HG02763 (cell line): ENCODE data around the gene TMEM123.
A peak's percentile ranks its signal among the peaks of the same experiment; 100 is the strongest.

Experiments
- ATAC-seq: cut with Tn5 transposase; IDR thresholded peaks from one replicate; pipeline ENCODE4 v1.9.1; 2021; ENCODE audit warnings: mild to moderate bottlenecking, moderate library complexity; ENCODE audit not compliant: unreplicated experiment

TMEM123 gene, protein sequence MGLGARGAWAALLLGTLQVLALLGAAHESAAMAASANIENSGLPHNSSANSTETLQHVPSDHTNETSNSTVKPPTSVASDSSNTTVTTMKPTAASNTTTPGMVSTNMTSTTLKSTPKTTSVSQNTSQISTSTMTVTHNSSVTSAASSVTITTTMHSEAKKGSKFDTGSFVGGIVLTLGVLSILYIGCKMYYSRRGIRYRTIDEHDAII

GRCh38 chr11:102452461-102453301, at the start of gene TMEM123:
Gene TMEM123 (minus strand): TSS chr11:102452765. CDS start chr11:102452623, 142 bp downstream.
- ATAC-seq, result peak; percentile 66

- no peak for ATAC-seq
Measured at GRCh38 chr11:102500829-102501228, 48.3 kb upstream of the TMEM123 start.

- ATAC-seq, result no peak
Measured at GRCh38 chr11:102499931-102500330, 47.4 kb upstream of the TMEM123 start.

- no peak for ATAC-seq
Measured at GRCh38 chr11:102499151-102499550, 46.6 kb upstream of the TMEM123 start.

DNA sequence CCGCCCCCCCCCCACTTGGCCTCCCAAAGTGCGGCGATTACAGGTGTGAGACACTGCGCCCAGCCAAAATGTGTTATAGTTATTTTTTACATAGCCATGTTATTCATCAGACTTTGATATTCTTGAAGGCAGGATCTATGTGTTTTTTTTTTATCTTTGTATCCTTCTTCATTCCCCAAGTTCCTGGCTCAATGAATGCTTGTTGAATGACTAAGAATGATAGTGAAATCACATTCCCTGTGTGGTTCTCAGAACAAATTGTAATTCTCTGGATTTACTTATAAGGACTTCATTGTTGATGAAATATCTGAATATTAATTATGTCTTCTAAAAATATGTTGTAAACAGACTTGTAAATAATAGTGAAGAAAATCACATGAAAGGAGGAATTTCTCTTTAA, 44.5 kb upstream of the TMEM123 start:
- ATAC-seq, result no peak

- ATAC-seq, result peak; percentile 80
Measured at GRCh38 chr11:102495161-102496042, 42.8 kb upstream of the TMEM123 start.

DNA sequence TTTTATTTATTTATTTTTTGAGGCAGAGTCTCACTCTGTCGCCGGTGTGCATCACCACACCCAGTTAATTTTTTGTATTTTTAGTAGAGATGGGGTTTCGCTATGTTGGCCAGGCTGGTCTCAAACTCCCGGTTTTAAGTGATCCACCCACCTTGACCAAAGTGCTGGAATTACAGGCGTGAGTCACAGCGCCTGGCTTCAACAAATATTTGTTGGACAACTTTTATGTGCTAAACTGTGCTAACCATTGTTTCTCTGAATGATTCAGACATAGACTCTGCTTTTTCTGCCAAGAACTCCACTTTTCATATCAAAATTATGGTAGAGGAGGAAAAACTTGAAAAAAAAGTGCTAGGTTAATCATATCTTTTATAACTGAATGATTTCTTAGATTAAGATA, 41.7 kb upstream of the TMEM123 start:
- ATAC-seq, result no peak

- ATAC-seq, result no peak
Measured at GRCh38 chr11:102493524-102493923, 41.0 kb upstream of the TMEM123 start.

DNA sequence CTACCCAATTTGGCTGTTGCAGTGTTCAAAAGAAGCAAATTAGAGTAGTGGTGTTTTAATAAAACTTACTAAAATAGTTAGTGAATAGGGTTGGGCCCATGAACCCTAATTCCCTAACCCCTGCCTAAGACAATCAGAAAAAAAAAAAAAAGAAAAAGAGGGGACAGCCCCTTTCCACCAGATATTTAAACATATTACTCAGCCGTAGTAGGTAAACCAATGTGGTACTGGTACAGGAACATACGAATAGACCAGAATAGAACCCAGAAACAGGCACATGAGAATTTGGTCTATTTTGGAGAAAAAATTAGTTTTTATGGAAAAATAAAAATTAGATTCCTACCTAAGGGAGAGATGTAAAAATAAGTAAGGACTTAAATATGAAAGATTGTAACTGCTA, 39.4 kb upstream of the TMEM123 start:
- ATAC-seq, result no peak

DNA sequence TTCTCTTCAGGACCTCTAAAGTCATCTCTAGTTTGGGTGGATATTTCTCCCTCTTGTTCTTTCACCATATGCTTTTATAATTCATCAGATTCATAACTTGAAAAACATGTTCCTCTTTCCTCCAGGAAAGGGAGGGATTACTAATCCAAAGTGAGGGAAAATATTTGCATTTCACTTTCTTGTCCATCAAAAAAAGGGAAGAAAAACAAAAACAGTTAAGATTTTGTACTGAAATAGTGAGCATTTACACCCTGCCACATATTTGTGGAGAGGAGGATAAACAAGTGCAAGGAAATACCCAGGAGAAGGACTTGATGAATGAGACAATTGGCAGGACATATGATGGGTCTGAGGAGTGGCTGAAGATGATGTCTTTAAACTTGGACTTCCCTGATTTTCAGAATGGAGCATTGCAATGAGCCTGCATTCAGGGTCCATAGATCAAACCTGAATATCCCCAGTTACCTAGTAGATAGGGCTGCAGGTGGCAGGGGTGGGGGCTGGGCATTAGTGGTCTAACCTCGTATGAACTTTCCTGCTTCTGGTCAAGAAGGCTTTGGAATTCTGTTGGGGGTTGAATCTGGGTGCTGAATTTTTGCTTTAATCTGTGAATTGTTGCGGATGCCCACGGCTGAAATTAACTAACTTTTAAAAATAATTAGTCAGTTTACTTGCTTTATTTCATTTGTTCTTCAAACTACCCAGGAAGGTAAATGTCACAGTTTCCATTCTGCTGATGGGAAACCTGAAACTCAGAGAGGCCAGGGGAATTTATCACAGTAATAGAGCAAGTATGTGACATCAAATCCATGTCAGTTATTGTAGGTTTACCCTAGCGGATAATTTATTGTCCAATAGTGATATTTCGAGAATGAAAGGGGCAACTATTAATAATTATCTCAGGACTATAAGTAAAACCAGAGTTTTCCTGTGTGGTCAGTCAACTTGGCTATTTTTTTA, 36.9 kb upstream of the TMEM123 start:
- no peak for ATAC-seq

GRCh38 chr11:102488208-102488607, 35.6 kb upstream of the TMEM123 start:
- no peak for ATAC-seq

- ATAC-seq, result no peak
Measured at GRCh38 chr11:102487214-102487613, 34.6 kb upstream of the TMEM123 start.

GRCh38 chr11:102486584-102486983, 34.0 kb upstream of the TMEM123 start:
- ATAC-seq, result no peak

GRCh38 chr11:102485095-102485722, 32.6 kb upstream of the TMEM123 start:
- no peak for ATAC-seq

DNA sequence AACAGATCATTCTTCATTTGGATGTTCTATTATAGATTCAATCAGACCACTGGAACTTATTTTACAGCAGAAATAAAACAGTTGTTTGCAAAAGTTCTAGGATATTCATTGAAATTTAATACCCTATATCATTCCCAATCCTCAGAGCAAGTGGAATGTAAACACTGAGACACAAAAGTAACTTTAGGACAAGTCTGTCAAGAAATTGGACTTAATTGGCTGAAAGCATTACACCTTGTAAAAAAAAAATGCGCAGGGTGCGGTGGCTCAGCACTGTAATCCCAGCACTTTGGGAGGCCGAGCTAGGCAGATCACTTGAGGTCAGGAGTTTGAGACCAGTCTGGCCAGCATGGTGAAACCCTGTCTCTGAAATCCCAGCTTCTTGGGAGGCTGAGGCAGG, 29.9 kb upstream of the TMEM123 start:
- ATAC-seq, result no peak

DNA sequence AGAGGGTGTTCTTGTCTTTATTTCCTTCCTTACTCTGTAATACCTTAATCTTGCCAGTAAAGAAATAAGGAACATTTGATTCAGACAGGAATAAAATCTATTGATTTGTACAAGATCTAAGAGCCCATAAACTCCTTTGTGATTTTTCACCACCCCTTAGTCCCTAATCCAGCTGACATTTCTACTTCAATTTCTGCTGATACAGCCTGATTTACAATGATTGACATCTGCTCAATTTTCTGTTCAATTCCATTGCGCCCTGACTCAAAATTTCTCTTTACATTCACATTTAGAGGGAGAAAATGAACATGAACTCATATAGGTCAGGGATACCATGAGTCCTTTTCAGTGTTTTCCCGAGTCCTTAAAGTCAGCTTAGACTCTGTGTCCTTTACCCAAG, 27.2 kb upstream of the TMEM123 start:
- no peak for ATAC-seq

- ATAC-seq, result no peak
Measured at GRCh38 chr11:102478673-102479299, 26.2 kb upstream of the TMEM123 start.

GRCh38 chr11:102476812-102477211, 24.2 kb upstream of the TMEM123 start:
- peak; percentile 26 for ATAC-seq

DNA sequence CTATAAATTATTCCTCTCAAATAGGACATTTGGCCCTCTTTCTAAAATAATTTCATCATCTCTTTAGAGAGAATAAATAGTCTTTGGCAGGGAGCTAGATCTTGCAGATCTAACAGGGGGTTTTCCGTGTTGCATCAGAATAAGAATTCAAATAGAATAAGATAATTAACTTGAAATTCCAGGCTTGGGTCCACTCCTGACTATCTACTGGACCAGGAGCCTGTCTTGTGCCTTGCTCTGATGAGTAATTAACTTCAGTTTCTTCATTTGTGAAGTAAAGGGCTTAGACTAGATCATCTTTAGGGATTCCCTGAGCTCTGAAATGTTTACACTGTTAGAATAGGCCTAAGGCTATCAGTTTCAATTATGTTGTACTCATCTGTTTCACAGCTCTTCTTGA, 23.5 kb upstream of the TMEM123 start:
- ATAC-seq, result no peak
